Myocyte (in vitro differentiated cells): ENCODE data around the gene PYGB. TPM values are rescaled to one million over a fixed set of nuclear protein-coding genes. Genes with fewer than 3 reads are reported as not detected.
A peak's percentile ranks its signal among the peaks of the same experiment; 100 is the strongest.
"Not testable (repeated sequence)": the region's sequence is repeated elsewhere in the genome, so short reads cannot be mapped to it uniquely, and the experiment has no call there.

Source experiments
- DNase-seq: peaks from one replicate; pipeline ENCODE4 v3.0.0-alpha.2; 2012; ENCODE audit warnings: low read depth
- total RNA-seq: library from RNA; depleted of rRNA; stranded (reverse); fragments of >200 nt; gene quantifications from 2 replicates; pipeline ENCODE4 v1.2.3, GENCODE V29; 2014

PYGB gene
- total RNA-seq, 1 donor from 2014 or later = 48.9 TPM

GRCh38 chr20:25247518-25247955 lies 348 bp upstream of the PYGB start:
- DNase-seq = no peak

- DNase-seq = peak; percentile 60
Measured at GRCh38 chr20:25248786-25249172, 894 bp downstream of the PYGB start.

- DNase-seq = no peak
Measured at GRCh38 chr20:25249198-25249931, 1.5 kb downstream of the PYGB start.

GRCh38 chr20:25250508-25250907 lies 2.6 kb downstream of the PYGB start:
- DNase-seq = no peak

GRCh38 chr20:25251019-25251418 lies 3.1 kb downstream of the PYGB start:
- DNase-seq = no peak

- no peak for DNase-seq
Measured at GRCh38 chr20:25251558-25251957, 3.7 kb downstream of the PYGB start.

GRCh38 chr20:25252230-25252651 lies 4.4 kb downstream of the PYGB start:
- DNase-seq = peak; percentile 35

GRCh38 chr20:25252686-25253421 lies 5.0 kb downstream of the PYGB start:
- no peak for DNase-seq

- no peak for DNase-seq
Measured at GRCh38 chr20:25253606-25254275, 5.9 kb downstream of the PYGB start.

GRCh38 chr20:25254571-25254970 lies 6.7 kb downstream of the PYGB start:
- no peak for DNase-seq

GRCh38 chr20:25254986-25255680 lies 7.2 kb downstream of the PYGB start:
- peak; percentile 65 for DNase-seq

- no peak for DNase-seq
Measured at GRCh38 chr20:25256226-25256859, 8.5 kb downstream of the PYGB start.

- no peak for DNase-seq
Measured at GRCh38 chr20:25257130-25257529, 9.2 kb downstream of the PYGB start.

- no peak for DNase-seq
Measured at GRCh38 chr20:25257756-25258475, 10.0 kb downstream of the PYGB start.

- no peak for DNase-seq
Measured at GRCh38 chr20:25258476-25258805, 10.6 kb downstream of the PYGB start.

- no peak for DNase-seq
Measured at GRCh38 chr20:25258828-25259227, 10.9 kb downstream of the PYGB start.

GRCh38 chr20:25259358-25259757 lies 11.5 kb downstream of the PYGB start:
- DNase-seq = no peak

- no peak for DNase-seq
Measured at GRCh38 chr20:25259788-25260254, 11.9 kb downstream of the PYGB start.

- not testable (repeated sequence) for DNase-seq
Measured at GRCh38 chr20:25260770-25261437, 13.0 kb downstream of the PYGB start.
